ENCODE measurements around the gene ERMN.

- TF ChIP-seq CTCF (IDR thresholded peaks at IDR 0.05; ENCODE audit: low read length): no peak
- TF ChIP-seq EZH2 (IDR thresholded peaks at IDR 0.05; ENCODE audit: borderline replicate concordance, low read length): no peak
Observed at GRCh38 chr2:157291018-157291417, 34.6 kb downstream of the ERMN start.

Measured in OCI-LY1 (cell line).